ENCODE data around the gene MAP3K4. TPM values are rescaled to one million over a fixed set of nuclear protein-coding genes. Genes with fewer than 3 reads are reported as not detected.

MAP3K4 gene
- total RNA-seq, 1 experiment from 2014 or later, result 69.8 TPM

- ChIA-PET CTCF (interaction anchor here (1.6 to 2.9 kb wide), 2 partner anchors 209 kb away, joined by 5 to 10 read pairs; no protein-coding TSS in a partner anchor), POLR2A (no interaction called here)
- peaks cover 16% of the 10 kb centered on the region for H3K9me3 Mint-ChIP-seq
- no peaks in the 10 kb centered on the region for H3K27me3 Mint-ChIP-seq (ENCODE audit: low read depth)
- ATAC-seq, result no peak
- no peak for DNase-seq (ENCODE audit: low spot score)
- H3K27ac Mint-ChIP-seq, result no peak overlapping the region
- peaks cover 55% of the 10 kb centered on the region for H3K36me3 Mint-ChIP-seq
- H3K4me3 Mint-ChIP-seq, result no peak overlapping the region
- H3K4me1 Mint-ChIP-seq, result peaks cover 29% of the 10 kb centered on the region
- TF ChIP-seq TEAD4 (CRISPR knock-in tag; IDR thresholded peaks at IDR 0.05), result no peak
- TF ChIP-seq, protein P1, sequence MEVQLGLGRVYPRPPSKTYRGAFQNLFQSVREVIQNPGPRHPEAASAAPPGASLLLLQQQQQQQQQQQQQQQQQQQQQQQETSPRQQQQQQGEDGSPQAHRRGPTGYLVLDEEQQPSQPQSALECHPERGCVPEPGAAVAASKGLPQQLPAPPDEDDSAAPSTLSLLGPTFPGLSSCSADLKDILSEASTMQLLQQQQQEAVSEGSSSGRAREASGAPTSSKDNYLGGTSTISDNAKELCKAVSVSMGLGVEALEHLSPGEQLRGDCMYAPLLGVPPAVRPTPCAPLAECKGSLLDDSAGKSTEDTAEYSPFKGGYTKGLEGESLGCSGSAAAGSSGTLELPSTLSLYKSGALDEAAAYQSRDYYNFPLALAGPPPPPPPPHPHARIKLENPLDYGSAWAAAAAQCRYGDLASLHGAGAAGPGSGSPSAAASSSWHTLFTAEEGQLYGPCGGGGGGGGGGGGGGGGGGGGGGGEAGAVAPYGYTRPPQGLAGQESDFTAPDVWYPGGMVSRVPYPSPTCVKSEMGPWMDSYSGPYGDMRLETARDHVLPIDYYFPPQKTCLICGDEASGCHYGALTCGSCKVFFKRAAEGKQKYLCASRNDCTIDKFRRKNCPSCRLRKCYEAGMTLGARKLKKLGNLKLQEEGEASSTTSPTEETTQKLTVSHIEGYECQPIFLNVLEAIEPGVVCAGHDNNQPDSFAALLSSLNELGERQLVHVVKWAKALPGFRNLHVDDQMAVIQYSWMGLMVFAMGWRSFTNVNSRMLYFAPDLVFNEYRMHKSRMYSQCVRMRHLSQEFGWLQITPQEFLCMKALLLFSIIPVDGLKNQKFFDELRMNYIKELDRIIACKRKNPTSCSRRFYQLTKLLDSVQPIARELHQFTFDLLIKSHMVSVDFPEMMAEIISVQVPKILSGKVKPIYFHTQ (CRISPR knock-in tag; IDR thresholded peaks at IDR 0.05), result no peak
- TF ChIP-seq ZNF396 (CRISPR knock-in tag; IDR thresholded peaks at IDR 0.05; ENCODE audit: borderline replicate concordance), result no peak
- no peak for TF ChIP-seq ZNF416 (CRISPR knock-in tag; IDR thresholded peaks at IDR 0.05)
- TF ChIP-seq ELF4 (CRISPR knock-in tag; IDR thresholded peaks at IDR 0.05; ENCODE audit: low read depth), result no peak
- TF ChIP-seq ZNF423 (CRISPR knock-in tag; IDR thresholded peaks at IDR 0.05), result no peak
- no peak for TF ChIP-seq ERG (CRISPR knock-in tag; IDR thresholded peaks at IDR 0.05)
- TF ChIP-seq USF1 (CRISPR knock-in tag; IDR thresholded peaks at IDR 0.05), result no peak
- TF ChIP-seq ARID4B (CRISPR knock-in tag; IDR thresholded peaks at IDR 0.05; ENCODE audit: borderline replicate concordance), result no peak
- no peak for TF ChIP-seq ZMAT4 (CRISPR knock-in tag; IDR thresholded peaks at IDR 0.05)
- no peak for TF ChIP-seq ZNF138 (CRISPR knock-in tag; conservative IDR thresholded peaks at IDR 0.05)
- no peak for TF ChIP-seq MAX (CRISPR knock-in tag; IDR thresholded peaks at IDR 0.05)
- TF ChIP-seq NR2C2 (CRISPR knock-in tag; IDR thresholded peaks at IDR 0.05), result no peak
- TF ChIP-seq GABPB1 (CRISPR knock-in tag; IDR thresholded peaks at IDR 0.05), result no peak
- TF ChIP-seq MLX (CRISPR knock-in tag; IDR thresholded peaks at IDR 0.05), result no peak
- TF ChIP-seq ZNF232 (CRISPR knock-in tag; IDR thresholded peaks at IDR 0.05), result no peak
- no peak for TF ChIP-seq STAT6 (CRISPR knock-in tag; conservative IDR thresholded peaks at IDR 0.05; ENCODE audit: low read depth)
Observed at GRCh38 chr6:161161889-161162624, 170.5 kb downstream of the MAP3K4 start.

Measured in WTC11 (cell line).